ENCODE data around the gene ZFPM1. TPM values are rescaled to one million over a fixed set of nuclear protein-coding genes. Genes with fewer than 3 reads are reported as not detected.

The ZFPM1 gene
- total and polyA plus RNA-seq, 2 of the 8 experiments (the other 6 are each of a cell fraction or from before 2014, with no cell fraction given): 0.74 to 4.8 TPM

GRCh38 chr16:88511060-88511459 is 58.0 kb downstream of the ZFPM1 start:
- no peak overlapping the region for H3K9ac ChIP-seq (replicated peaks in 1 of 4; ENCODE audit: extremely low read depth in 1 of 4, low read depth in 3 of 4, low read length in 3 of 4)
- DNase-seq (ENCODE audit: low read depth in 1 of 2, low spot score in 2 of 2) (no peak), FAIRE-seq (no peak)
- no peak overlapping the region for H2BK15ac ChIP-seq (ENCODE audit: low read length)
- TF ChIP-seq GABPA (IDR thresholded peaks at IDR 0.05; ENCODE audit: borderline replicate concordance, insufficient read depth, low read length) (no peak), CEBPB (IDR thresholded peaks at IDR 0.05; ENCODE audit: low read depth, low read length) (no peak), EZH2 (IDR thresholded peaks at IDR 0.05; ENCODE audit: low read depth, low read length, severe bottlenecking) (no peak), HDAC6 (IDR thresholded peaks at IDR 0.05; ENCODE audit: low read depth, low read length) (no peak), POU5F1 (IDR thresholded peaks at IDR 0.05; ENCODE audit: low read depth, low read length) (no peak), YY1 (IDR thresholded peaks at IDR 0.05; ENCODE audit: low read depth, low read length) (no peak), CHD1 (IDR thresholded peaks at IDR 0.05; ENCODE audit: low read depth, low read length) (no peak), E2F6 (IDR thresholded peaks at IDR 0.05) (no peak), TBP (IDR thresholded peaks at IDR 0.05; ENCODE audit: low read depth, low read length) (no peak), SIN3A (conservative IDR thresholded peaks at IDR 0.05 in 1 of 2, IDR thresholded peaks at IDR 0.05 in 1 of 2; ENCODE audit: low read depth in 1 of 2, low read length in 2 of 2) (no peak), SP2 (IDR thresholded peaks at IDR 0.05; ENCODE audit: low read length) (no peak)
- H4K8ac ChIP-seq (ENCODE audit: extremely low read depth, insufficient read depth, low read length): peak overlapping the region; percentile 68; the same call in 1 of the 2 replicates
- H2AFZ ChIP-seq (ENCODE audit: low read length): no peak overlapping the region
- no peak overlapping the region for H3K4ac ChIP-seq (replicated peaks; ENCODE audit: insufficient read length, low read depth, low read length)
- H4K91ac ChIP-seq (replicated peaks; ENCODE audit: insufficient read length, low read length): no peak overlapping the region
- peaks cover 0 to 2% of the 10 kb centered on the region in 2 experiments for H4K20me1 ChIP-seq (replicated peaks in 1 of 2; ENCODE audit: control insufficient read depth in 1 of 2, insufficient read depth in 2 of 2, low read length in 2 of 2)
- ChIA-PET CTCF (ENCODE audit: partially characterized antibody) (interaction anchor here (0.6 to 1.3 kb wide), 3 partner anchors 25 to 51 kb away, joined by 3 read pairs; no protein-coding TSS in a partner anchor), POLR2A (ENCODE audit: partially characterized antibody) (no interaction called here)
- H3K36me3 ChIP-seq (ENCODE audit: control insufficient read depth in 2 of 4, insufficient read depth in 4 of 4, low read length in 3 of 4): no peaks in the 10 kb centered on the region
- no peaks in the 10 kb centered on the region for H3K23me2 ChIP-seq (ENCODE audit: low read depth, low read length)
- no peak overlapping the region for H2BK5ac ChIP-seq (ENCODE audit: low read depth, low read length)
- no peaks in the 10 kb centered on the region for H3K9me3 ChIP-seq (ENCODE audit: insufficient read depth in 2 of 2, low read depth in 1 of 2, low read length in 1 of 2)
- no peaks in the 10 kb centered on the region for H3K4me1 ChIP-seq (replicated peaks in 1 of 4; ENCODE audit: control insufficient read depth in 3 of 4, insufficient read depth in 4 of 4, low read length in 3 of 4)
- no peaks in the 10 kb centered on the region for H3K27me3 ChIP-seq (replicated peaks in 1 of 4; ENCODE audit: control insufficient read depth in 3 of 4, extremely low read depth in 1 of 4, insufficient read depth in 3 of 4, low read length in 3 of 4)
- no peaks in the 10 kb centered on the region for H3K79me2 ChIP-seq (ENCODE audit: control insufficient read depth in 1 of 2, insufficient read depth in 2 of 2, low read length in 2 of 2)
- no peak overlapping the region for H3K14ac ChIP-seq (ENCODE audit: insufficient read length)
- H4K5ac ChIP-seq (ENCODE audit: insufficient read length, low read depth, low read length): no peak overlapping the region
- H3K18ac ChIP-seq (ENCODE audit: extremely low read depth, low read length): no peak overlapping the region
- H3K4me2 ChIP-seq (ENCODE audit: insufficient read depth in 1 of 2, low read depth in 2 of 2, low read length in 2 of 2): no peak overlapping the region
- H2BK20ac ChIP-seq (ENCODE audit: low read length): no peak overlapping the region
- H3K4me3 ChIP-seq (ENCODE audit: extremely low read depth in 1 of 4, insufficient read depth in 2 of 4, low read depth in 3 of 4, low read length in 4 of 4): no peak overlapping the region
- H2AK5ac ChIP-seq (ENCODE audit: low read depth, low read length): no peak overlapping the region
- no peak overlapping the region for H2BK120ac ChIP-seq (replicated peaks; ENCODE audit: low read depth, low read length)
- H3K79me1 ChIP-seq (ENCODE audit: low read depth, low read length): no peaks in the 10 kb centered on the region
- no peak overlapping the region for H2BK12ac ChIP-seq (ENCODE audit: low read depth, low read length)
- H3K56ac ChIP-seq (replicated peaks; ENCODE audit: insufficient read length, low read depth, low read length): no peak overlapping the region
- no peak overlapping the region for H3K27ac ChIP-seq (ENCODE audit: low read depth, low read length)
- 87% methylated on average over 4 of the region's 7 CpGs; no CpG with 5 or more reads in 1 of the 2 experiments for WGBS, 2 experiments (ENCODE audit: extremely low coverage in 1 of 2, insufficient coverage in 1 of 2, insufficient read length in 1 of 2, insufficient replicate concordance in 2 of 2, low coverage in 1 of 2, low lambda C conversion rate in 2 of 2, missing lambda C conversion rate in 1 of 2)
- no peak overlapping the region for H3K23ac ChIP-seq (ENCODE audit: insufficient read length)
